Measurements from ENCODE around the gene RAB5A. TPM values are rescaled to one million over a fixed set of nuclear protein-coding genes. Genes with fewer than 3 reads are reported as not detected.

The RAB5A gene
- total and polyA plus RNA-seq, 10 donors = 17.6 to 83.1 (median 62.7) TPM

DNA sequence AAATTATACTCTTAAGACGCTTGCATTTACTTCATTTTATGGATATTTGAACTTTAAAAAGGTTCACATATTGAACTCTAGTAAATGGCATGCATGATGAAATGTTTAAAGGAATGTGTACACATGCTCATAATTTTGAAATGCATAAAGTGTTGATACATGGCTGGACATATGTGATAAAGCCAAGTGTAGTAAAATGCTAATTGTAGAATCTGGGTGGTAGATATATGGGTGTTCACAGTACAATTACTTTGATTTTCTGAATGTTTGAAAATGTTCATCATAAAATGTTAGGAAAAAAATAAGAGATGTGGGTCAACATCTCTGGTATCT lies 8.6 kb upstream of the RAB5A start:
- intact Hi-C loops (cut with DNase I; ENCODE audit: low total_unique reads) = no loop called here
- Histone ChIP-seq H3K27ac (no peak overlapping the region), H3K9me3 (no peaks in the 10 kb centered on the region), H3K4me3 (no peak overlapping the region), H3K36me3 (no peaks in the 10 kb centered on the region), H3K4me1 (no peaks in the 10 kb centered on the region), H3K27me3 (replicated peaks in 1 of 7) (peaks cover 0 to 8% (median 0%) of the 10 kb centered on the region in 7 donors)
- no peak for DNase-seq
- TF ChIP-seq POLR2A (IDR thresholded peaks at IDR 0.05) (no peak), POLR2AphosphoS5 (IDR thresholded peaks at IDR 0.05) (no peak)
- TF ChIP-seq, protein P1, sequence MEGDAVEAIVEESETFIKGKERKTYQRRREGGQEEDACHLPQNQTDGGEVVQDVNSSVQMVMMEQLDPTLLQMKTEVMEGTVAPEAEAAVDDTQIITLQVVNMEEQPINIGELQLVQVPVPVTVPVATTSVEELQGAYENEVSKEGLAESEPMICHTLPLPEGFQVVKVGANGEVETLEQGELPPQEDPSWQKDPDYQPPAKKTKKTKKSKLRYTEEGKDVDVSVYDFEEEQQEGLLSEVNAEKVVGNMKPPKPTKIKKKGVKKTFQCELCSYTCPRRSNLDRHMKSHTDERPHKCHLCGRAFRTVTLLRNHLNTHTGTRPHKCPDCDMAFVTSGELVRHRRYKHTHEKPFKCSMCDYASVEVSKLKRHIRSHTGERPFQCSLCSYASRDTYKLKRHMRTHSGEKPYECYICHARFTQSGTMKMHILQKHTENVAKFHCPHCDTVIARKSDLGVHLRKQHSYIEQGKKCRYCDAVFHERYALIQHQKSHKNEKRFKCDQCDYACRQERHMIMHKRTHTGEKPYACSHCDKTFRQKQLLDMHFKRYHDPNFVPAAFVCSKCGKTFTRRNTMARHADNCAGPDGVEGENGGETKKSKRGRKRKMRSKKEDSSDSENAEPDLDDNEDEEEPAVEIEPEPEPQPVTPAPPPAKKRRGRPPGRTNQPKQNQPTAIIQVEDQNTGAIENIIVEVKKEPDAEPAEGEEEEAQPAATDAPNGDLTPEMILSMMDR (IDR thresholded peaks at IDR 0.05 in 8 of 11, conservative IDR thresholded peaks at IDR 0.05 in 3 of 11) = no peak
- 85 to 96% (median 88%) methylated on average over 1 of the region's 1 CpG for WGBS, 5 donors

DNA sequence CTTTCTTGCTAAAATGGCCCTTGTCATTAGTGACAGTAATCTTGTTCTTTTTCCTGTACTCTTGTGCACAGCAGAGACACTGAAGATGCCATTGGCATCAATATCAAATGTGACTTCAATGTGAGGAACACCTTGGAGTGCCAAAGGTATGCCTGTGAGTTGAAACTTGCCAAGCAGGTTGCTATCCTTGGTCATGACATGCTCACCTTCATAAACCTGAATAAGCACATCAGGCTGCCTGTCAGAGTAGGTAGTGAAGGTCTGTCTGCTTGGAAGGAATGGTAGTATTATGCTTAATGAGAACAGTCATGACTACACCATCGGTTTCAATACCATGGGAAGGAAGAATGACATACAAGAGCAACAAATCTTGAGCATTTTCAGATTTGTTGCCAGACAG lies 6.3 kb upstream of the RAB5A start:
- Histone ChIP-seq H3K4me3 (no peak overlapping the region), H3K4me1 (peaks cover 0 to 5% (median 2%) of the 10 kb centered on the region in 6 donors), H3K9me3 (no peaks in the 10 kb centered on the region), H3K27me3 (replicated peaks in 1 of 7) (no peaks in the 10 kb centered on the region), H3K27ac (no peak overlapping the region), H3K36me3 (no peaks in the 10 kb centered on the region)
- DNase-seq = no peak
- 71 to 95% (median 90%) methylated on average over 1 of the region's 1 CpG for WGBS, 5 donors
- TF ChIP-seq POLR2AphosphoS5 (IDR thresholded peaks at IDR 0.05) (no peak), POLR2A (IDR thresholded peaks at IDR 0.05) (no peak)
- TF ChIP-seq, protein P1 (IDR thresholded peaks at IDR 0.05 in 8 of 11, conservative IDR thresholded peaks at IDR 0.05 in 3 of 11) = no peak
- intact Hi-C loops (cut with DNase I; ENCODE audit: low total_unique reads) = loop anchor here (5.0 to 10.0 kb wide), 2 partner anchors 104 to 247 kb away; partner anchors contain the start of genes KAT2B and SGO1

GRCh38 chr3:19945534-19945933 lies 1.4 kb upstream of the RAB5A start:
- no peak for DNase-seq
- Histone ChIP-seq H3K36me3 (peaks cover 0 to 3% (median 0%) of the 10 kb centered on the region in 6 donors), H3K27ac (peak overlapping the region in 1 of 8 donors; percentile 97), H3K9me3 (no peaks in the 10 kb centered on the region), H3K4me1 (peaks cover 23 to 42% (median 32%) of the 10 kb centered on the region in 6 donors), H3K4me3 (peak overlapping the region in 2 of 8 donors; percentile 79 to 89), H3K27me3 (replicated peaks in 1 of 7) (no peaks in the 10 kb centered on the region)
- 94 to 96% (median 94%) methylated on average over 9 of the region's 9 CpGs for WGBS, 5 donors
- intact Hi-C loops (cut with DNase I; ENCODE audit: low total_unique reads) = loop anchor here (10.0 kb wide), 1 partner anchor 99 kb away; the partner anchor contains the start of gene KAT2B
- TF ChIP-seq POLR2A (IDR thresholded peaks at IDR 0.05) (no peak), POLR2AphosphoS5 (IDR thresholded peaks at IDR 0.05) (no peak)
- TF ChIP-seq, protein P1 (IDR thresholded peaks at IDR 0.05 in 8 of 11, conservative IDR thresholded peaks at IDR 0.05 in 3 of 11) = no peak

DNA sequence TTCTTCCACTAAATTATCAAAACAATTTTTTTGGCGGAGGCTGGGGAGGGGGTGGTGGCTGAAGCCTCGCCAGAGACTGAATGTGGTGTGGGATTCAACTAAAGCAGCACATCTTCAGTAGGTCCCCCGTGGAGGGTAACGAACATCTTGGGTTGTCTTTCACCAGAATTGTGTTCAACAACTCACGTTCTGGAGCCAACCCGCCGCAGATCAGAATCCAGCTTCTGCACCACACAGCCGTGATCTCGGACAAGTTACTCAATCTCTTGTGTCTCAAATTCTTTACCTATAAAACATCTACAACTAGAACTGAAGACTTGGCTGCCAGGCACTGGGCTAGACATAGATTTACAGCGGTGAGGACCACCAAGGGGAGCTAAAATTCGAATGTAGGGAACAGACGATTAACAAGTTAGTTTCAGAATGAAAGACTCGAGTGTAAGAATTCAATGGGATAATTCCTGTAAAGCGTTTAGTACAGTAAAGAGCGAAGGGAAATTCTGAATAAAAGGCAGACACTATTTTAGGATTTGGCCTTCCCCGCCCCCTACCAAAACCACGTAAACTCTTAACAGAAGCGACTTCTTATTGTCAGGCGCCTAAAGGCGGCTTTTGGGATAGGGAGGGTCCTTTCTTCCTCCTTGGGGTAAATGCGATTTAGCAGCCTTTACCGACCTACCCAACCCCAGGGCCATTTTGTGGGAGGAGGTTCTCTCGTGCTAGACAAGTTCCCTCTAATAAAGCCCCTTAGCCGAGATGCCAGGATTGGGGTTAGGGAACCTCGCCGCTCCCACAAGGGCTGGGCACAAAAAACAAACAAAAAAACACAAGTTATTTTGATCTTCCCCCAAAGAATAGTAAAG lies 697 bp upstream of the RAB5A start:
- intact Hi-C loops (cut with DNase I; ENCODE audit: low total_unique reads) = loop anchor here (10.0 kb wide), 1 partner anchor 99 kb away; the partner anchor contains the start of gene KAT2B
- Histone ChIP-seq H3K27me3 (replicated peaks in 1 of 7) (no peaks in the 10 kb centered on the region), H3K9me3 (no peaks in the 10 kb centered on the region), H3K27ac (peak overlapping the region; percentile 91 to 99 (median 98)), H3K36me3 (peaks cover 0 to 10% (median 4%) of the 10 kb centered on the region in 6 donors), H3K4me3 (peak overlapping the region; percentile 79 to 94 (median 88)), H3K4me1 (peaks cover 28 to 49% (median 35%) of the 10 kb centered on the region in 6 donors)
- TF ChIP-seq, protein P1 (IDR thresholded peaks at IDR 0.05 in 8 of 11, conservative IDR thresholded peaks at IDR 0.05 in 3 of 11) = no peak
- TF ChIP-seq POLR2A (IDR thresholded peaks at IDR 0.05) = no peak
- no peak for TF ChIP-seq POLR2AphosphoS5 (IDR thresholded peaks at IDR 0.05)
- DNase-seq = peak; percentile 76
- 45 to 55% (median 50%) methylated on average over 26 of the region's 26 CpGs for WGBS, 5 donors

Measured in spleen (tissue), 11 donors.